Vagina (tissue), 2 donors: Measurements from ENCODE around the gene PLEKHH3.

Experiments
- CTCF ChIP-seq, 3 experiments: fragments of 450-650 bp in 2 of 3; fragments of 200-600 bp in 1 of 3; sonication (generic) in 1 of 3; IDR thresholded peaks; one replicate each; pipeline ENCODE4 v1.5.1; 2017 to 2019; ENCODE audit warnings: antibody characterized with exemption in 3 of 3, mild to moderate bottlenecking in 2 of 3, moderate library complexity in 2 of 3
- POLR2A ChIP-seq, 2 donors: fragments of 450-650 bp; IDR thresholded peaks; one replicate each; pipeline ENCODE4 v1.6.1; 2017; ENCODE audit warnings: antibody characterized with exemption in 2 of 2, mild to moderate bottlenecking in 2 of 2, moderate library complexity in 2 of 2

GRCh38 chr17:42686520-42687128 lies 9.8 kb upstream of the PLEKHH3 start:
- no peak for TF ChIP-seq POLR2A (IDR thresholded peaks at IDR 0.05)
- TF ChIP-seq CTCF (IDR thresholded peaks at IDR 0.05): no peak
